GM19372 (cell line): ENCODE measurements around the gene CBS.
"Not testable (repeated sequence)": the region's sequence is repeated elsewhere in the genome, so short reads cannot be mapped to it uniquely, and the experiment has no call there.

ENCODE experiments used
- ATAC-seq: cut with Tn5 transposase; IDR thresholded peaks from one replicate; pipeline ENCODE4 v1.9.1; 2021; ENCODE audit warnings: mild to moderate bottlenecking, low read depth, moderate library complexity; ENCODE audit not compliant: unreplicated experiment

The CBS gene

GRCh38 chr21:43069682-43070081, 6.0 kb downstream of the CBS start:
- not testable (repeated sequence) for ATAC-seq

GRCh38 chr21:43068065-43068464, 7.6 kb downstream of the CBS start:
- not testable (repeated sequence) for ATAC-seq

GRCh38 chr21:43066690-43067089, 8.9 kb downstream of the CBS start:
- not testable (repeated sequence) for ATAC-seq

GRCh38 chr21:43065991-43066390, 9.6 kb downstream of the CBS start:
- not testable (repeated sequence) for ATAC-seq

GRCh38 chr21:43064265-43064917, 11.2 kb downstream of the CBS start:
- ATAC-seq, result not testable (repeated sequence)

- ATAC-seq, result not testable (repeated sequence)
Measured at GRCh38 chr21:43062955-43063664, 12.5 kb downstream of the CBS start.

- ATAC-seq, result not testable (repeated sequence)
Measured at GRCh38 chr21:43053112-43053511, 22.5 kb downstream of the CBS start.

GRCh38 chr21:43045876-43046821, 29.5 kb downstream of the CBS start:
- ATAC-seq, result not testable (repeated sequence)

GRCh38 chr21:43045165-43045875, 30.3 kb downstream of the CBS start:
- ATAC-seq, result not testable (repeated sequence)

GRCh38 chr21:43044547-43044946, 31.1 kb downstream of the CBS start:
- not testable (repeated sequence) for ATAC-seq

- ATAC-seq, result not testable (repeated sequence)
Measured at GRCh38 chr21:43043291-43043690, 32.3 kb downstream of the CBS start.

GRCh38 chr21:43042169-43042568, 33.5 kb downstream of the CBS start:
- ATAC-seq, result not testable (repeated sequence)

GRCh38 chr21:43038659-43039044, 37.0 kb downstream of the CBS start:
- ATAC-seq, result not testable (repeated sequence)

GRCh38 chr21:43037918-43038658, 37.5 kb downstream of the CBS start:
- not testable (repeated sequence) for ATAC-seq

- ATAC-seq, result not testable (repeated sequence)
Measured at GRCh38 chr21:43036889-43037288, 38.7 kb downstream of the CBS start.

GRCh38 chr21:43034826-43035225, 40.8 kb downstream of the CBS start:
- ATAC-seq, result no peak

- ATAC-seq, result no peak
Measured at GRCh38 chr21:43034101-43034500, 41.5 kb downstream of the CBS start.

- ATAC-seq, result no peak
Measured at GRCh38 chr21:43031121-43031619, 44.5 kb downstream of the CBS start.

- ATAC-seq, result no peak
Measured at GRCh38 chr21:43029785-43030184, 45.9 kb downstream of the CBS start.
